ENCODE measurements around the gene FSCB. TPM values are rescaled to one million over a fixed set of nuclear protein-coding genes. Genes with fewer than 3 reads are reported as not detected.
A peak's percentile ranks its signal among the peaks of the same experiment; 100 is the strongest.

Gene FSCB
- total and polyA plus RNA-seq, 2 experiments from 2014 or later: not detected

DNA sequence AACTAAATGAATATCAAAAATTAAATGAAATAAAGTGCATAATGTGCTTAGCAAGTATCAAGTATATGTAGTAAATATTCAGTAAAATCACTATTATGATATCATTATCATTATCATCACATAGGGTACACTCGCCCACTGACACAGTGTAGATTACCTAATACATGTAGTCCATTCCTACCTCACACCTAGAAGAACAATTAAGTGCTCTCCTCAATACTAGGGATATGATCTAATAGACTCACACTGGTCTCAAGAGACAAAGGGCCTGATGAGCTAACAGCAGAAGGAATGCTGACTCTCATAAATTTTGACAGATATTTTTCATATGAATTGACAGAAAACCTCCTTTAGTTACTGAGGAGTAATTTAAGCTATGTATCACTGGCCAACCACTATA, 29.1 kb downstream of the FSCB start:
- Histone ChIP-seq H3K4me3 (no peak overlapping the region), H3K36me3 (no peaks in the 10 kb centered on the region), H3K4me1 (ENCODE audit: low read depth) (no peaks in the 10 kb centered on the region), H3K27me3 (no peaks in the 10 kb centered on the region), H3K9me3 (ENCODE audit: low read depth) (no peaks in the 10 kb centered on the region), H3K27ac (no peak overlapping the region)
- DNase-seq (ENCODE audit: low read depth in 1 of 2, low spot score in 1 of 2): no peak
- TF ChIP-seq CTCF (IDR thresholded peaks at IDR 0.05; ENCODE audit: low read depth, low read length): no peak

DNA sequence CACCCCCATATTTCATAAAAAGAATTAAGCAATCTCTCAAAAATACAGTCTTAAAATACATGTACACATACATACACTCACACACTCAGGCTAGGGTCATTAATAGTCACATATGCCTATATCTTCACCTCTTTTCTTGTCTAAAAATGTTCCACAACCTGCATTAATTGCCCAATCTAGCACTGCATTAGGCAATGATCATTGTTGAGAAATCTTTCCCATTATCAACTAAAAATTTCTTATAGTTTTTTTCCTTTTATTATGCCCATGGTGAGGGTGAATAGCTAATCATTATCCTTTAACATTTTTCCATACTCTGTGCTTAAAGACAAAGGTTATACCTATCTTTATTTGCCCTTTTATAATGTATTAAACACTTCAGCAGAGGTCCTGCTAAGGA, 38.3 kb downstream of the FSCB start:
- no peaks in the 10 kb centered on the region for H3K9me3 ChIP-seq (ENCODE audit: low read depth)
- no peak for DNase-seq (ENCODE audit: low read depth in 1 of 2, low spot score in 1 of 2)
- TF ChIP-seq CTCF (IDR thresholded peaks at IDR 0.05; ENCODE audit: low read depth, low read length): no peak
- no peaks in the 10 kb centered on the region for H3K36me3 ChIP-seq
- no peak overlapping the region for H3K4me3 ChIP-seq
- no peaks in the 10 kb centered on the region for H3K27me3 ChIP-seq
- H3K27ac ChIP-seq: no peak overlapping the region
- no peaks in the 10 kb centered on the region for H3K4me1 ChIP-seq (ENCODE audit: low read depth)

- Histone ChIP-seq H3K4me3 (no peak overlapping the region), H3K4me1 (ENCODE audit: low read depth) (no peaks in the 10 kb centered on the region), H3K27me3 (no peaks in the 10 kb centered on the region), H3K9me3 (ENCODE audit: low read depth) (no peaks in the 10 kb centered on the region), H3K27ac (no peak overlapping the region), H3K36me3 (no peaks in the 10 kb centered on the region)
- TF ChIP-seq CTCF (IDR thresholded peaks at IDR 0.05; ENCODE audit: low read depth, low read length): no peak
- DNase-seq (ENCODE audit: low read depth in 1 of 2, low spot score in 1 of 2): peak in 1 of 2 donors; percentile 17
Measured at GRCh38 chr14:44463356-44464004, 43.6 kb downstream of the FSCB start.

GRCh38 chr14:44462381-44462780, 44.7 kb downstream of the FSCB start:
- Histone ChIP-seq H3K36me3 (no peaks in the 10 kb centered on the region), H3K9me3 (ENCODE audit: low read depth) (no peaks in the 10 kb centered on the region), H3K4me1 (ENCODE audit: low read depth) (no peaks in the 10 kb centered on the region), H3K27ac (no peak overlapping the region), H3K4me3 (no peak overlapping the region), H3K27me3 (no peaks in the 10 kb centered on the region)
- DNase-seq (ENCODE audit: low read depth in 1 of 2, low spot score in 1 of 2): no peak
- TF ChIP-seq CTCF (IDR thresholded peaks at IDR 0.05; ENCODE audit: low read depth, low read length): no peak

DNA sequence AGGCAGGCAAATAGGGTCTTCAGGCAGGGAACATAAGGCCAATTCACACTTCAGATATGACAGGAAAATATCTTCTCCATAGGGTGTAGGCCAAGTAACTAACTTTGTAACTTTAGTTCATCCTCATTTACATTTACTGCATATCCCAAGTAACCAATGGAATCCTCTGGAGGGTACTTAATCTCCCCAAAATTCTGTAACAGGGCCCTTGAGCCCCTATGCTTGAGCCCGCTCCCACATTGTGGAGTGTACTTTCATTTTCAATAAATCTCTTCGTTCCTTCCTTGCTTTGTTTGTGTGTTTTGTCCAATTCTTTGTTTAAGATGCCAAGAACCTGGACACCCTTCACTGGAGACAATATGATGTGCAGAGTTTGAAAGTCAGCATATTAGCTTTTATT, 45.3 kb downstream of the FSCB start:
- Histone ChIP-seq H3K4me3 (no peak overlapping the region), H3K27me3 (no peaks in the 10 kb centered on the region), H3K4me1 (ENCODE audit: low read depth) (no peaks in the 10 kb centered on the region), H3K27ac (no peak overlapping the region), H3K36me3 (no peaks in the 10 kb centered on the region), H3K9me3 (ENCODE audit: low read depth) (no peaks in the 10 kb centered on the region)
- TF ChIP-seq CTCF (IDR thresholded peaks at IDR 0.05; ENCODE audit: low read depth, low read length): no peak
- DNase-seq (ENCODE audit: low read depth in 1 of 2, low spot score in 1 of 2): no peak

Data from cardiac muscle cell (in vitro differentiated cells and primary cell).